HepG2 (cell line): ENCODE measurements around the gene MIB2. TPM values are rescaled to one million over a fixed set of nuclear protein-coding genes. Genes with fewer than 3 reads are reported as not detected.

Experiments used
- ATAC-seq: fragments of 200-7000 bp; cut with Tn5 transposase; 3 replicates; pipeline ENCODE4 v1.9.1; 2020; ENCODE audit warnings: mild to moderate bottlenecking, moderate library complexity
- BruUV-seq: library from RNA; stranded (reverse); fragments of 400-500 nt; replicated peaks from 2 replicates; lab custom pipeline; 2021; lab: Mats Ljungman, UMichigan
- CTCF ChIA-PET: fragments of 300-600 bp; formaldehyde crosslinking; extraction: SDS; loops from one replicate; lab custom pipeline; 2021; ENCODE audit warnings: low total read pairs, inconsistent platforms, low intra/inter-chr PET ratio; lab: Yijun Ruan, JAX
- POLR2A ChIA-PET: fragments of 350-600 bp; sonication (Branson Sonifier 250); formaldehyde crosslinking; loops from one replicate; lab custom pipeline; 2020; ENCODE audit warnings: antibody characterized with exemption, inconsistent platforms; lab: Yijun Ruan, JAX
- DNase-seq: peaks from one replicate; pipeline ENCODE4 v3.0.0-alpha.2; 2015; ENCODE audit warnings: low spot score
- FAIRE-seq: peaks from 3 replicates; lab custom pipeline; 2011; peaks lifted over from hg19 to GRCh38; lab: Jason Lieb, UNC
- H2AFZ ChIP-seq: one replicate; pipeline ENCODE4 v1.6.1; 2011; ENCODE audit warnings: low read length, inconsistent platforms
- H3K27ac ChIP-seq: fragments of 300-600 bp; 3 replicates; pipeline ENCODE4 v1.8.0; 2011; ENCODE audit warnings: mixed run types, mild to moderate bottlenecking, mixed read lengths, low read length, inconsistent platforms; ENCODE audit not compliant: insufficient read depth; ENCODE audit errors: extremely low read length
- H3K27me3 ChIP-seq, 2 experiments: fragments of 200-600 bp in 1 of 2; 2 replicates in 1 of 2; 3 replicates in 1 of 2; pipeline versions ENCODE4 v1.6.0 to v1.8.0; 2011; ENCODE audit warnings: low read length in 2 of 2, mild to moderate bottlenecking in 2 of 2, moderate library complexity in 2 of 2, inconsistent platforms in 1 of 2; ENCODE audit not compliant: insufficient read depth in 2 of 2, control insufficient read depth in 1 of 2
- H3K36me3 ChIP-seq, 2 experiments: fragments of 200-600 bp in 1 of 2; replicated peaks in 1 of 2; 2 replicates in 1 of 2; 3 replicates in 1 of 2; pipeline versions ENCODE4 v1.5.1 to v1.8.0; 2011; ENCODE audit warnings: low read length in 2 of 2, inconsistent platforms in 1 of 2; ENCODE audit not compliant: insufficient read depth in 2 of 2, control insufficient read depth in 1 of 2
- H3K4me1 ChIP-seq: 2 replicates; pipeline ENCODE4 v1.5.1; 2012; ENCODE audit warnings: low read length, inconsistent platforms; ENCODE audit not compliant: insufficient read depth
- H3K4me2 ChIP-seq: 2 replicates; pipeline ENCODE4 v1.6.0; 2011; ENCODE audit warnings: low read depth, low read length, inconsistent platforms
- H3K4me3 ChIP-seq, 3 experiments: fragments of 200-600 bp in 1 of 3; sonication (generic), shearing (Covaris generic) in 1 of 3; replicated peaks in 1 of 3; 2 replicates each; pipeline ENCODE4 v1.5.1; 2011 to 2016; ENCODE audit warnings: low read length in 3 of 3, inconsistent platforms in 2 of 3, low read depth in 2 of 3, mild to moderate bottlenecking in 2 of 3, control low read depth in 1 of 3, mixed read lengths in 1 of 3; ENCODE audit not compliant: insufficient read depth in 1 of 3
- H3K79me2 ChIP-seq: one replicate; pipeline ENCODE4 v1.6.1; 2011; ENCODE audit warnings: low read length, inconsistent platforms; ENCODE audit not compliant: insufficient read depth
- H3K9ac ChIP-seq: 2 replicates; pipeline ENCODE4 v1.6.0; 2011; ENCODE audit warnings: mild to moderate bottlenecking, low read depth, low read length, inconsistent platforms; ENCODE audit not compliant: insufficient read depth
- H3K9me3 ChIP-seq: 2 replicates; pipeline ENCODE4 v1.5.1; 2012; ENCODE audit warnings: mild to moderate bottlenecking, low read length
- H4K20me1 ChIP-seq: 2 replicates; pipeline ENCODE4 v1.6.0; 2011; ENCODE audit warnings: inconsistent platforms, mild to moderate bottlenecking, low read length, moderate library complexity; ENCODE audit not compliant: insufficient read depth
- ATF4 ChIP-seq, 2 experiments: fragments of 450-650 bp in 1 of 2; sonication (generic) in 1 of 2; formaldehyde crosslinking; IDR thresholded peaks; 2 replicates each; pipeline versions ENCODE4 v1.5.0 to v1.8.0; 2020 to 2022; ENCODE audit warnings: mild to moderate bottlenecking in 1 of 2, missing genetic modification reagents in 1 of 2
- KDM2A ChIP-seq: sonication (generic); formaldehyde crosslinking; IDR thresholded peaks from 2 replicates; pipeline ENCODE4 v1.4.0; 2020; ENCODE audit warnings: low read depth, missing genetic modification reagents, borderline replicate concordance
- SP2 ChIP-seq: sonication (generic); formaldehyde crosslinking; IDR thresholded peaks from 2 replicates; pipeline ENCODE4 v1.5.1; 2020; ENCODE audit warnings: mild to moderate bottlenecking, missing genetic modification reagents
- TBP ChIP-seq: sonication (generic); formaldehyde crosslinking; IDR thresholded peaks from 2 replicates; pipeline ENCODE4 v1.5.0; 2020; ENCODE audit warnings: missing genetic modification reagents
- XRCC5 ChIP-seq: fragments of 200-400 bp; formaldehyde crosslinking; optimal IDR thresholded peaks from 2 replicates; pipeline ENCODE3; 2017; ENCODE audit warnings: mild to moderate bottlenecking, low read length
- ZNF557 ChIP-seq: sonication (generic); formaldehyde crosslinking; IDR thresholded peaks from 2 replicates; pipeline ENCODE4 v1.4.0; 2020; ENCODE audit warnings: missing genetic modification reagents
- ZNF646 ChIP-seq: sonication (generic); formaldehyde crosslinking; IDR thresholded peaks from 2 replicates; pipeline ENCODE4 v1.9.0; 2021; ENCODE audit warnings: mild to moderate bottlenecking, missing genetic modification reagents
- ZNF687 ChIP-seq: sonication (generic); formaldehyde crosslinking; IDR thresholded peaks from 2 replicates; pipeline ENCODE4 v1.5.1; 2020; ENCODE audit warnings: mild to moderate bottlenecking, missing genetic modification reagents, moderate library complexity
- WGBS: methylation state at CpG from one replicate; pipeline ENCODE4 v1.1.6; 2017; ENCODE audit warnings: low lambda C conversion rate; 5-methylcytosine and 5-hydroxymethylcytosine counted together
- in situ Hi-C: cut with HindIII; loops from 2 replicates; pipeline ENCODE4 v1.10.0; 2017; ENCODE audit warnings: low pct_unique_long_range_greater_than_20kb; ENCODE audit not compliant: extremely low pct_ligation_motif_present
- intact Hi-C: fragments of 100-400 bp; cut with micrococcal nuclease; formaldehyde crosslinking; loops from one replicate; pipeline ENCODE4 v1.10.0; 2022; ENCODE audit not compliant: unreplicated experiment
- polyA plus RNA-seq, 8 experiments: library from polyadenylated mRNA; depleted of rRNA in 3 of 8; stranded (reverse) in 7 of 8; unstranded in 1 of 8; fragments of >200 nt; fragmentation: Illumina TruSeq in 4 of 8; extraction: Trizol in 4 of 8; gene quantifications; 2 replicates each; pipeline versions ENCODE4 v1.2.1 to v1.2.3, GENCODE V29; 2011 to 2016; ENCODE audit warnings: low read depth in 4 of 8, missing spikeins in 1 of 8, mixed read lengths in 1 of 8; ENCODE audit not compliant: insufficient read depth in 1 of 8
- total RNA-seq, 5 experiments: library from RNA; depleted of rRNA; stranded (reverse); fragments of >200 nt; fragmentation: Illumina TruSeq; extraction: Trizol; gene quantifications; 2 replicates each; pipeline ENCODE4 v1.2.3, GENCODE V29; 2016; ENCODE audit warnings: low read depth in 1 of 5

The MIB2 gene
- total and polyA plus RNA-seq, 2 of the 13 experiments (the other 11 are each of a cell fraction or from before 2014, with no cell fraction given) = 19.9 to 30.4 TPM

GRCh38 chr1:1603671-1604373, 11.5 kb upstream of the MIB2 start:
- Histone ChIP-seq H3K27ac (no peak overlapping the region), H3K4me3 (no peak overlapping the region), H3K9ac (no peak overlapping the region), H3K9me3 (no peaks in the 10 kb centered on the region)
- 15% methylated on average over 4 of the region's 13 CpGs for WGBS
- ATAC-seq = 0 out of 3 replicates have a peak, but pooled peaks have one; percentile 7
- TF ChIP-seq ZNF646 (CRISPR knock-in tag) (no peak), XRCC5 (no peak), ZNF557 (CRISPR knock-in tag) (no peak), ZNF687 (CRISPR knock-in tag) (no peak), KDM2A (CRISPR knock-in tag) (0 out of 2 replicates have a peak, but pooled peaks have one; percentile 2), SP2 (CRISPR knock-in tag) (no peak), ATF4 (CRISPR knock-in tag; IDR thresholded peaks at IDR 0.05) (no peak), TBP (CRISPR knock-in tag) (no peak)
- TF ChIP-seq, all 625 proteins: peak for 1
- DNase-seq (no peak), FAIRE-seq (no peak)
- H3K36me3 ChIP-seq = no peaks in the 10 kb centered on the region
- no peak overlapping the region for H3K4me2 ChIP-seq
- in situ Hi-C loops = no loop called here
- no peak overlapping the region for H2AFZ ChIP-seq
- peaks cover 37% of the 10 kb centered on the region for H3K4me1 ChIP-seq
- no peaks in the 10 kb centered on the region for H3K79me2 ChIP-seq
- no TSS peak for BruUV-seq
- no peaks in the 10 kb centered on the region for H4K20me1 ChIP-seq
- ChIA-PET CTCF (no interaction called here), POLR2A (interaction anchor here (1.4 kb wide), 1 partner anchor 11 kb away, joined by 13 read pairs; the partner anchor contains the start of gene MIB2)
- peaks cover 1 to 9% of the 10 kb centered on the region in 2 experiments; a peak in 2 of 5 replicates for H3K27me3 ChIP-seq
- intact Hi-C loops = no loop called here
